Stimulated activated CD4-positive, alpha-beta T cell treated with anti-CD3 and anti-CD28 coated beads, Interleukin-1b, Interleukin-23, amount 100 ng/mL, for 24 hours (primary cell): ENCODE data around the gene CDC14B.
"Not testable (repeated sequence)": the region's sequence is repeated elsewhere in the genome, so short reads cannot be mapped to it uniquely, and the experiment has no call there.

Experiments
- DNase-seq, 4 experiments: peaks; one replicate each; pipeline ENCODE4 v3.0.0-alpha.2; 2020; ENCODE audit warnings: low read depth in 4 of 4, low spot score in 1 of 4

The CDC14B gene

GRCh38 chr9:96626912-96627311, 7.3 kb upstream of the CDC14B start:
- no peak for DNase-seq

GRCh38 chr9:96621618-96622017, 2.0 kb upstream of the CDC14B start:
- no peak for DNase-seq

- DNase-seq = no peak
These were observed 1.2 kb upstream of the CDC14B start for GRCh38 chr9:96620832-96621269.

GRCh38 chr9:96620181-96620514, 505 bp upstream of the CDC14B start:
- no peak for DNase-seq

GRCh38 chr9:96619124-96619465, 548 bp downstream of the CDC14B start:
- no peak for DNase-seq

GRCh38 chr9:96618209-96619123, 1.2 kb downstream of the CDC14B start:
- peak in 1 of 4 experiments; percentile 10 for DNase-seq

GRCh38 chr9:96617439-96618185, 2.0 kb downstream of the CDC14B start:
- no peak for DNase-seq

- DNase-seq = no peak
These were observed 2.7 kb downstream of the CDC14B start for GRCh38 chr9:96616817-96617438.

- DNase-seq = no peak
These were observed 4.2 kb downstream of the CDC14B start for GRCh38 chr9:96615411-96615810.

- not testable (repeated sequence) for DNase-seq
These were observed 5.0 kb downstream of the CDC14B start for GRCh38 chr9:96614664-96615063.

GRCh38 chr9:96612966-96613589, 6.6 kb downstream of the CDC14B start:
- no peak for DNase-seq

GRCh38 chr9:96612105-96612965, 7.3 kb downstream of the CDC14B start:
- no peak for DNase-seq

- no peak for DNase-seq
These were observed 8.3 kb downstream of the CDC14B start for GRCh38 chr9:96611302-96611701.

GRCh38 chr9:96609732-96610131, 9.9 kb downstream of the CDC14B start:
- no peak for DNase-seq

- DNase-seq = no peak
These were observed 11.7 kb downstream of the CDC14B start for GRCh38 chr9:96607971-96608370.

- no peak for DNase-seq
These were observed 14.3 kb downstream of the CDC14B start for GRCh38 chr9:96605328-96605727.

GRCh38 chr9:96604004-96604319, 15.7 kb downstream of the CDC14B start:
- no peak for DNase-seq

- DNase-seq = no peak
These were observed 16.2 kb downstream of the CDC14B start for GRCh38 chr9:96603305-96604003.

GRCh38 chr9:96599298-96599697, 20.3 kb downstream of the CDC14B start:
- no peak for DNase-seq

GRCh38 chr9:96596601-96597111, 23.0 kb downstream of the CDC14B start:
- DNase-seq = no peak
